Liver (tissue), 9 donors: Measurements from ENCODE around the gene IDH3B. TPM values are rescaled to one million over a fixed set of nuclear protein-coding genes. Genes with fewer than 3 reads are reported as not detected.

Experiments used
- DNase-seq: peaks from one replicate; pipeline ENCODE4 v3.0.0-alpha.2; 2017; ENCODE audit warnings: low spot score
- H3K27ac ChIP-seq, 2 donors: one replicate each; pipeline ENCODE4 v1.7.0; 2013; ENCODE audit warnings: inconsistent platforms in 2 of 2, low read length in 2 of 2, control low read depth in 1 of 2, low read depth in 1 of 2, mild to moderate bottlenecking in 1 of 2
- H3K27me3 ChIP-seq, 4 donors: one replicate each; pipeline versions ENCODE4 v1.6.1 to v1.7.0; 2013; ENCODE audit warnings: low read length in 3 of 4, inconsistent platforms in 1 of 4, mild to moderate bottlenecking in 1 of 4, moderate library complexity in 1 of 4; ENCODE audit not compliant: control insufficient read depth in 4 of 4, insufficient read depth in 4 of 4
- H3K36me3 ChIP-seq, 4 donors: one replicate each; pipeline versions ENCODE4 v1.6.1 to v1.7.0; 2013; ENCODE audit warnings: low read length in 3 of 4, mild to moderate bottlenecking in 3 of 4, low read depth in 1 of 4, moderate library complexity in 1 of 4; ENCODE audit not compliant: control insufficient read depth in 4 of 4, insufficient read depth in 3 of 4
- H3K4me1 ChIP-seq, 4 donors: one replicate each; pipeline versions ENCODE4 v1.6.1 to v1.7.0; 2013; ENCODE audit warnings: low read length in 3 of 4, mild to moderate bottlenecking in 3 of 4, moderate library complexity in 1 of 4; ENCODE audit not compliant: control insufficient read depth in 4 of 4, insufficient read depth in 4 of 4
- H3K4me3 ChIP-seq, 3 donors: one replicate each; pipeline versions ENCODE4 v1.6.1 to v1.7.0; 2013; ENCODE audit warnings: low read length in 3 of 3, control low read depth in 1 of 3, low read depth in 1 of 3, mild to moderate bottlenecking in 1 of 3
- H3K9ac ChIP-seq, 2 donors: one replicate each; pipeline ENCODE4 v1.7.0; 2013; ENCODE audit warnings: low read length in 2 of 2, mild to moderate bottlenecking in 2 of 2, moderate library complexity in 2 of 2, control low read depth in 1 of 2, low read depth in 1 of 2
- H3K9me3 ChIP-seq, 4 donors: one replicate each; pipeline versions ENCODE4 v1.6.1 to v1.7.0; 2013; ENCODE audit warnings: low read length in 3 of 4; ENCODE audit not compliant: control insufficient read depth in 4 of 4
- ATF3 ChIP-seq: IDR thresholded peaks from 2 replicates; pipeline ENCODE4 v1.6.1; 2016; ENCODE audit warnings: antibody characterized with exemption
- EGR1 ChIP-seq, 2 donors: IDR thresholded peaks; 2 replicates each; pipeline ENCODE4 v1.6.1; 2016 to 2018; ENCODE audit warnings: antibody characterized with exemption in 2 of 2, low read depth in 2 of 2
- FOXA1 ChIP-seq: IDR thresholded peaks from 2 replicates; pipeline ENCODE4 v1.6.1; 2016; ENCODE audit warnings: antibody characterized with exemption
- FOXA2 ChIP-seq: IDR thresholded peaks from 2 replicates; pipeline ENCODE4 v1.6.1; 2016; ENCODE audit warnings: antibody characterized with exemption
- GABPA ChIP-seq, 2 donors: IDR thresholded peaks in 1 of 2; conservative IDR thresholded peaks in 1 of 2; 2 replicates each; pipeline ENCODE4 v1.6.1; 2016; ENCODE audit warnings: antibody characterized with exemption in 2 of 2, mild to moderate bottlenecking in 1 of 2, moderate library complexity in 1 of 2
- HNF4G ChIP-seq: IDR thresholded peaks from 2 replicates; pipeline ENCODE4 v1.6.1; 2016; ENCODE audit warnings: antibody characterized with exemption
- JUND ChIP-seq, 2 donors: IDR thresholded peaks; 2 replicates each; pipeline ENCODE4 v1.6.1; 2016; ENCODE audit warnings: antibody characterized with exemption in 2 of 2
- MAX ChIP-seq: IDR thresholded peaks from 2 replicates; pipeline ENCODE4 v1.6.1; 2016; ENCODE audit warnings: antibody characterized with exemption
- NR2F2 ChIP-seq: IDR thresholded peaks from 2 replicates; pipeline ENCODE4 v1.6.1; 2016; ENCODE audit warnings: antibody characterized with exemption
- RAD21 ChIP-seq, 2 donors: IDR thresholded peaks; 2 replicates each; pipeline ENCODE4 v1.6.1; 2016; ENCODE audit warnings: antibody characterized with exemption in 2 of 2, mild to moderate bottlenecking in 2 of 2
- REST ChIP-seq: IDR thresholded peaks from 2 replicates; pipeline ENCODE4 v1.6.1; 2016; ENCODE audit warnings: antibody characterized with exemption, mild to moderate bottlenecking
- RXRA ChIP-seq, 2 donors: IDR thresholded peaks; 2 replicates each; pipeline ENCODE4 v1.6.1; 2017 to 2018; ENCODE audit warnings: antibody characterized with exemption in 2 of 2, mild to moderate bottlenecking in 1 of 2
- SP1 ChIP-seq: IDR thresholded peaks from 2 replicates; pipeline ENCODE4 v1.6.1; 2018; ENCODE audit warnings: antibody characterized with exemption, mild to moderate bottlenecking
- TAF1 ChIP-seq: conservative IDR thresholded peaks from 2 replicates; pipeline ENCODE4 v1.6.1; 2016; ENCODE audit warnings: antibody characterized with exemption, mild to moderate bottlenecking
- YY1 ChIP-seq: IDR thresholded peaks from 2 replicates; pipeline ENCODE4 v1.6.1; 2016; ENCODE audit warnings: antibody characterized with exemption, mild to moderate bottlenecking
- ZBTB33 ChIP-seq: IDR thresholded peaks from 2 replicates; pipeline ENCODE4 v1.6.1; 2016; ENCODE audit warnings: antibody characterized with exemption
- WGBS: extraction: QIAGEN DNeasy Blood & Tissue Kit; methylation state at CpG from one replicate; pipeline ENCODE4 v1.1.7; 2013; 5-methylcytosine and 5-hydroxymethylcytosine counted together
- polyA plus RNA-seq, 2 donors: library from polyadenylated mRNA; stranded (reverse) in 1 of 2; unstranded in 1 of 2; fragments of 200-250 nt in 1 of 2; fragments of >200 nt in 1 of 2; fragmentation: Nextera tagmentation in 1 of 2; extraction: Ambion mirVana in 1 of 2; gene quantifications; one replicate each; pipeline versions ENCODE4 v1.2.1 to v1.2.3, GENCODE V29; 2013 to 2015
- total RNA-seq, 2 donors: library from RNA; depleted of rRNA; stranded (reverse); fragments of >200 nt; gene quantifications; one replicate each; pipeline ENCODE4 v1.2.3, GENCODE V29; 2014
- TF ChIP-seq, protein P1 (sequence below): fragments of 150-350 bp; IDR thresholded peaks from 2 replicates; pipeline ENCODE4 v1.5.1; 2017; ENCODE audit warnings: improper control_type of control experiment, low read depth, low read length; ENCODE audit not compliant: missing input control
- donor health status: healthy.
- donor health status: healthy.
- donor health status: healthy.
- donor health status: healthy.
- donor health status: healthy.

IDH3B gene
- total and polyA plus RNA-seq, 4 donors: 34.3 to 68.6 (median 52.7) TPM

DNA sequence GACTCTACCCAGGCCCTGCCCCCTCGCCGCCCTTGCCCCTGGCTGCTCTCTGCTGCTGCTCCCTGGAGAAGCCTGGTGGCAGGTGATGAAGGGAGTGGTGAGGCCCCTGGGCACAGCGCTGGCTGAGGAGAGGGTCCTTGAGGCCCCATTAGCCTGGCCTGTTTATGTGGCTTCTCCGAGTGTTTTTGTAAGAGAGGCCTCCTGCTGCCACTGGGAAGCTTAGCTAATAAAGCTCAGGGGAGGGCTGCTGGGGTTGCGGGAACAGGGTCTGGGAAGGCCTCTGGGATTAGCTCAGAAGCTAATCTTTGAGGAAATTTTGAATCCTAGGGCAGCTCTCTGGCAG is 44.0 kb upstream of the IDH3B start:
- DNase-seq: no peak
- Histone ChIP-seq H3K9me3 (no peaks in the 10 kb centered on the region), H3K27ac (no peak overlapping the region), H3K9ac (no peak overlapping the region), H3K4me1 (no peaks in the 10 kb centered on the region), H3K36me3 (no peaks in the 10 kb centered on the region), H3K4me3 (no peak overlapping the region), H3K27me3 (peaks cover 0 to 7% (median 0%) of the 10 kb centered on the region in 4 donors)
- no peak for TF ChIP-seq FOXA2
- TF ChIP-seq RXRA (IDR thresholded peaks at IDR 0.05): no peak
- TF ChIP-seq, protein P1, sequence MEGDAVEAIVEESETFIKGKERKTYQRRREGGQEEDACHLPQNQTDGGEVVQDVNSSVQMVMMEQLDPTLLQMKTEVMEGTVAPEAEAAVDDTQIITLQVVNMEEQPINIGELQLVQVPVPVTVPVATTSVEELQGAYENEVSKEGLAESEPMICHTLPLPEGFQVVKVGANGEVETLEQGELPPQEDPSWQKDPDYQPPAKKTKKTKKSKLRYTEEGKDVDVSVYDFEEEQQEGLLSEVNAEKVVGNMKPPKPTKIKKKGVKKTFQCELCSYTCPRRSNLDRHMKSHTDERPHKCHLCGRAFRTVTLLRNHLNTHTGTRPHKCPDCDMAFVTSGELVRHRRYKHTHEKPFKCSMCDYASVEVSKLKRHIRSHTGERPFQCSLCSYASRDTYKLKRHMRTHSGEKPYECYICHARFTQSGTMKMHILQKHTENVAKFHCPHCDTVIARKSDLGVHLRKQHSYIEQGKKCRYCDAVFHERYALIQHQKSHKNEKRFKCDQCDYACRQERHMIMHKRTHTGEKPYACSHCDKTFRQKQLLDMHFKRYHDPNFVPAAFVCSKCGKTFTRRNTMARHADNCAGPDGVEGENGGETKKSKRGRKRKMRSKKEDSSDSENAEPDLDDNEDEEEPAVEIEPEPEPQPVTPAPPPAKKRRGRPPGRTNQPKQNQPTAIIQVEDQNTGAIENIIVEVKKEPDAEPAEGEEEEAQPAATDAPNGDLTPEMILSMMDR: no peak
- TF ChIP-seq MAX: no peak
- TF ChIP-seq YY1: no peak
- TF ChIP-seq EGR1 (IDR thresholded peaks at IDR 0.05; ENCODE audit: low read depth in 2 of 2): no peak
- no peak for TF ChIP-seq ZBTB33
- no peak for TF ChIP-seq HNF4G
- no peak for TF ChIP-seq NR2F2
- no peak for TF ChIP-seq JUND (IDR thresholded peaks at IDR 0.05)
- no peak for TF ChIP-seq REST
- no peak for TF ChIP-seq TAF1
- TF ChIP-seq GABPA (IDR thresholded peaks at IDR 0.05 in 1 of 2, conservative IDR thresholded peaks at IDR 0.05 in 1 of 2): no peak
- TF ChIP-seq FOXA1: no peak
- TF ChIP-seq SP1: no peak
- TF ChIP-seq ATF3: no peak
- TF ChIP-seq RAD21 (IDR thresholded peaks at IDR 0.05): no peak
- WGBS: 91% methylated on average over 5 of the region's 5 CpGs
